Colonic mucosa (tissue), 4 donors: ENCODE data around the gene KRTAP22-1. TPM values are rescaled to one million over a fixed set of nuclear protein-coding genes. Genes with fewer than 3 reads are reported as not detected.

Experiments
- DNase-seq: peaks from one replicate; pipeline ENCODE4 v3.0.0-alpha.2; 2020
- H3K27ac ChIP-seq: fragments of 200-600 bp; one replicate; pipeline ENCODE4 v1.8.0; 2021
- H3K27me3 ChIP-seq: fragments of 200-600 bp; one replicate; pipeline ENCODE4 v1.8.0; 2021
- H3K36me3 ChIP-seq: fragments of 200-600 bp; one replicate; pipeline ENCODE4 v1.8.0; 2021
- H3K4me1 ChIP-seq: fragments of 200-600 bp; one replicate; pipeline ENCODE4 v1.8.0; 2021; ENCODE audit warnings: mild to moderate bottlenecking
- H3K4me3 ChIP-seq: fragments of 200-600 bp; one replicate; pipeline ENCODE4 v1.8.0; 2021
- H3K9ac ChIP-seq, 2 donors: one replicate each; pipeline ENCODE4 v1.7.0; 2013; ENCODE audit warnings: control low read depth in 2 of 2, low read depth in 2 of 2, low read length in 2 of 2
- H3K9me3 ChIP-seq: fragments of 200-600 bp; one replicate; pipeline ENCODE4 v1.8.0; 2021
- CTCF ChIP-seq: fragments of 200-600 bp; IDR thresholded peaks from one replicate; pipeline ENCODE4 v1.8.0; 2022; ENCODE audit warnings: antibody characterized with exemption, mild to moderate bottlenecking
- intact Hi-C: fragments of 100-400 bp; cut with DNase I; formaldehyde crosslinking; loops from one replicate; pipeline ENCODE4 v1.14.1; 2022
- total RNA-seq, 2 donors: library from RNA; stranded (reverse); fragmentation: NEBNext Ultra II Directional in 1 of 2; extraction: Animal tissue kit (Norgen Biotek cat#: 25700) in 1 of 2; gene quantifications; one replicate each; pipeline ENCODE4 v1.2.1, GENCODE V29; 2021
- donor health status: healthy.
- donor health status: DM: no; HTN: no; CAD: no.
- donor health status: DM: no; HTN: no; CAD: no.

Gene KRTAP22-1
- total RNA-seq, 2 donors from 2014 or later = not detected

GRCh38 chr21:30620522-30620921, 19.6 kb downstream of the KRTAP22-1 start, which contains the start of gene KRTAP20-4:
Gene KRTAP20-4 (plus strand): TSS chr21:30620627.
- H3K9ac ChIP-seq = no peak within 1 kb of the TSS
- no peaks in the 10 kb centered on the region for H3K4me1 ChIP-seq
- H3K36me3 ChIP-seq = no peaks in the 10 kb centered on the region
- no peak for DNase-seq
- no peaks in the 10 kb centered on the region for H3K27me3 ChIP-seq
- H3K9me3 ChIP-seq = no peaks in the 10 kb centered on the region
- no peak within 1 kb of the TSS for H3K4me3 ChIP-seq
- no peak for TF ChIP-seq CTCF
- H3K27ac ChIP-seq = no peak within 1 kb of the TSS
- intact Hi-C loops = no loop called here

- H3K4me1 ChIP-seq = no peaks in the 10 kb centered on the region
- H3K4me3 ChIP-seq = no peak overlapping the region
- no peak overlapping the region for H3K9ac ChIP-seq
- no peaks in the 10 kb centered on the region for H3K27me3 ChIP-seq
- no peaks in the 10 kb centered on the region for H3K9me3 ChIP-seq
- intact Hi-C loops = no loop called here
- no peaks in the 10 kb centered on the region for H3K36me3 ChIP-seq
- DNase-seq = no peak
- H3K27ac ChIP-seq = no peak overlapping the region
- TF ChIP-seq CTCF = no peak
Measured at GRCh38 chr21:30623362-30623761, 22.5 kb downstream of the KRTAP22-1 start.

GRCh38 chr21:30625449-30626165, 24.7 kb downstream of the KRTAP22-1 start:
- Histone ChIP-seq H3K9me3 (no peaks in the 10 kb centered on the region), H3K36me3 (no peaks in the 10 kb centered on the region), H3K4me1 (no peaks in the 10 kb centered on the region), H3K9ac (no peak overlapping the region), H3K27me3 (no peaks in the 10 kb centered on the region), H3K27ac (no peak overlapping the region), H3K4me3 (no peak overlapping the region)
- DNase-seq = no peak
- TF ChIP-seq CTCF = no peak
- intact Hi-C loops = no loop called here

GRCh38 chr21:30628109-30628508, 27.2 kb downstream of the KRTAP22-1 start:
- H3K36me3 ChIP-seq = no peaks in the 10 kb centered on the region
- no peak for TF ChIP-seq CTCF
- no peak overlapping the region for H3K27ac ChIP-seq
- intact Hi-C loops = no loop called here
- H3K4me3 ChIP-seq = no peak overlapping the region
- H3K27me3 ChIP-seq = no peaks in the 10 kb centered on the region
- no peak for DNase-seq
- H3K9me3 ChIP-seq = no peaks in the 10 kb centered on the region
- H3K4me1 ChIP-seq = no peaks in the 10 kb centered on the region
- H3K9ac ChIP-seq = no peak overlapping the region

GRCh38 chr21:30629200-30629599, 28.3 kb downstream of the KRTAP22-1 start:
- intact Hi-C loops = no loop called here
- DNase-seq = no peak

More at GRCh38 chr21:30629200-30629599, 28.3 kb downstream of the KRTAP22-1 start:
- H3K9me3 ChIP-seq = no peaks in the 10 kb centered on the region
- H3K27ac ChIP-seq = no peak overlapping the region
- TF ChIP-seq CTCF = no peak
- H3K4me1 ChIP-seq = no peaks in the 10 kb centered on the region
- no peaks in the 10 kb centered on the region for H3K27me3 ChIP-seq
- no peak overlapping the region for H3K4me3 ChIP-seq
- H3K9ac ChIP-seq = no peak overlapping the region
- H3K36me3 ChIP-seq = no peaks in the 10 kb centered on the region
